Stimulated activated CD4-positive, alpha-beta T cell treated with anti-CD3 and anti-CD28 coated beads, Interleukin-15, amount 100 ng/mL, for 24 hours (primary cell): ENCODE results near the gene AGGF1.
"Not testable (repeated sequence)": the region's sequence is repeated elsewhere in the genome, so short reads cannot be mapped to it uniquely, and the experiment has no call there.

Experiments used
- DNase-seq: peaks from one replicate; pipeline ENCODE4 v3.0.0-alpha.2; 2020

AGGF1 gene

GRCh38 chr5:77087484-77088261 lies 57.5 kb downstream of the AGGF1 start:
- DNase-seq = no peak

- no peak for DNase-seq
These were observed 65.0 kb downstream of the AGGF1 start for GRCh38 chr5:77095189-77095588.

- DNase-seq = no peak
These were observed 71.1 kb downstream of the AGGF1 start for GRCh38 chr5:77101298-77101697.

GRCh38 chr5:77102549-77102948 lies 72.3 kb downstream of the AGGF1 start:
- DNase-seq = no peak

GRCh38 chr5:77103457-77103856 lies 73.3 kb downstream of the AGGF1 start:
- DNase-seq = no peak

- no peak for DNase-seq
These were observed 74.6 kb downstream of the AGGF1 start for GRCh38 chr5:77104813-77105212.

DNA sequence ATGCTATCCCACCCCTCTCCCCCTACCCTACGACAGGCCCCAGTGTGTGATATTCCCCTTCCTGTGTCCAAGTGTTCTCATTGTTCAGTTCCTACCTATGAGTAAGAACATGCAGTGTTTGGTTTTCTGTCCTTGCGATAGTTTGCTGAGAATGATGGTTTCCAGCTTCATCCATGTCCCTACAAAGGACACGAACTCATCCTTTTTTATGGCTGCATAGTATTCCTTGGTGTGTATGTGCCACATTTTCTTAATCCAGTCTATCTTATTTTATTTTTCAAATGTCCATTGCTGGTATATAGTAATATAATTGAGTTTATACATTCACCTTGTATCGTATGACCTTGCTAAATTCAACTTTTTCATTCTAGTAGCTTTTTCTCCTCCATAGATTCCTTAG lies 76.8 kb downstream of the AGGF1 start:
- DNase-seq = not testable (repeated sequence)
